ENCODE data around the gene HARBI1.
A peak's percentile ranks its signal among the peaks of the same experiment; 100 is the strongest.

The HARBI1 gene, protein sequence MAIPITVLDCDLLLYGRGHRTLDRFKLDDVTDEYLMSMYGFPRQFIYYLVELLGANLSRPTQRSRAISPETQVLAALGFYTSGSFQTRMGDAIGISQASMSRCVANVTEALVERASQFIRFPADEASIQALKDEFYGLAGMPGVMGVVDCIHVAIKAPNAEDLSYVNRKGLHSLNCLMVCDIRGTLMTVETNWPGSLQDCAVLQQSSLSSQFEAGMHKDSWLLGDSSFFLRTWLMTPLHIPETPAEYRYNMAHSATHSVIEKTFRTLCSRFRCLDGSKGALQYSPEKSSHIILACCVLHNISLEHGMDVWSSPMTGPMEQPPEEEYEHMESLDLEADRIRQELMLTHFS

DNA sequence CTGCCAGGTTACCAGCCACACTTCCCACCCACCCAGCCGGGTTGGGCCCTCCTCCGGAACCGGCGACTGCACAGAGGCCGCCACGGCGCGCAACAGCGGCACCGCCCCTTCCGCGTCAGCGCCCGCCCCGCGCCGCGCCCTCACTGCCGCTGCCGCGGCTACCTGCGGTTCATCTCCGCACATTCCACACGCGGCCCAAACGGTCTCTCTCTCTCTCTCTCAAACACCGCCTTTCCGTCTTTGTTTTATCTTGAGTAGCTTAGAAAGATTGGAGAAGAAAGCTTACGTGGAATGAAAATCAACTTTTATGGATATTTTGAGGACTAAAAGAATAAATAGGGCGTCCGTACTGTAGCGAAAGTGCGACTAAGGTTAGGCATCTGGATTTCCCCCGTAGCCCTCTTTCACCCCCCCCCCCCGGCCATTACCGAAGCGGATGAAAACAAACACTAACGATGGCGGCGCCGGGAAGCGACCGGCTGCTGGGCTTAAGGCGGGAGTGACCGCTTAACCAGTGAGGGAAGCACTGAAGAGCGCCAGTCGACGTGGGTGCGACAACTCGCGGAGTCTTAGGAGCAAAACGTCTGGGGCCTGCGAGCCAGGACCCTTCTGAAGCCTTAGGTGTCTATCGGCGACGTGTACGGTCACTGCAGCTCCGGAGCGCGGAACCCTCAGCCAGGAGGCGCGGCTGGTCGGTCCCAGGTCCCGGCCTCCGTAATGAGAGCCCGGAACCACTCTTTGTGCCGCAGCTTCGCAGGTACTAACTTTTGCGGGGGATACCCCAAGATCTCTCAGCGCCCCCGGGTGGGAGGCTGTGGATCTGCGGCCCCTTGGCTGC lies at the start of gene HARBI1, which contains the start of gene ATG13:
Gene HARBI1 (minus strand): TSS at position 94 of the 838 bp plus-strand sequence. CDS start 990 bp downstream, outside the sequence.
Gene ATG13 (plus strand): TSS at position 420 of the 838 bp plus-strand sequence. CDS start 26,739 bp downstream, outside the sequence.
- peak; percentile 94 for DNase-seq

DNA sequence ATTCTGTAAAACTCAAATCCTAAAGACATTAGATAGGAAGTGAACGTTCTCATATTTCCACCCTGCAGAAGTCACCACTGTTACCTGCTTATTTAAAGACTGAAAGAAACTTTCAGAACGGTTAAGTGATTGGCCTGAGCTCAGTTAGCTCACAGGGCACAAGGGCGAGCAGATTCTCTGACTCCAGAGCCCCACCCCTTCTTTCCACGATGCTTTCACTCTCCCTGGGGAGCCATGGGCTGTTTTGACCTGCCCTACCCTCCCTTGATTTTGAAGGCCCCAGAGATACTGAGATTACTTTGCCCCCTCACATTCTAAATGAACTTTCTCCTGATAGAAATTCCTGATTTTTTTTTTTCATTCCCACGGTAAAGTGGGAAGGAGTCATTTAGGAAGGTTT lies 49.5 kb upstream of the HARBI1 start:
- no peak for DNase-seq

DNA sequence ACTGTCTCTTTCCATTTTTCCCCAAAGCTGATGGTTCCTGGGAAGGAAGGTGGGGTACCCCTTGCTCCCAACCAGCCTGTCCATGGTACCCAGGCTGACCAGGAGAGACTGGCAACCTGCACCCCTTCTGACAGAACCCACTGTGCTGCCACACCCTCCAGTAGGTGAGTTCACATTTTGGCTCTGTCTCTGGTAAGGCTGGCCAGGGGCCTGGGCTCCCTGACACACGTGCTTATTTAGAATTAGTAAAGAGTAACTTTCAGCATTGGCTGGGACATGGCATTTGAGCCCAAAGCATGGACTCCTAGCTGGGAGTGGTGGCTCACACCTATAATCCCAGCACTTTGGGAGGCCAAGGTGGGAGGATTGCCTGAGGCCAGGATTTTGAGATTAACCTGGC lies 48.3 kb upstream of the HARBI1 start:
- DNase-seq, result no peak

DNA sequence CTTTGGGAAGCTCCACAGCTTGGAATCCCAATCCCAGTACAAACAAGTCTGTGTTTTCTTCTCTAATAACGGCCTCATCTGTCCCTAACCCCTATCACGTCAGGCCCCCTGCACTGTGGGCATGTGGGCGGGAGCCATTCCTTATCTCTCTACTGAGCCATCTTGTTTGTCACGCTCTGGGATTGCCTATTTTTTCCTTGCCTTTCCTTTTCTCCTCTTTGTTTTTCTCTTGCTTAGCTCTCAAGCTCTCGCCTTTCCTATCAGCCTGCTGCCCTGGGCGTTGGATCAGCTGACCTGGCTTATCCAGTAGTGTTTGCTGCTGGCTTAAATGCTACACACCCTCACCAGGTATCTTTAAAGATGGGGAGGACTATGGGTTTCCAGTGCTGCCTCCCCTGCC lies 47.6 kb upstream of the HARBI1 start:
- DNase-seq, result no peak

DNA sequence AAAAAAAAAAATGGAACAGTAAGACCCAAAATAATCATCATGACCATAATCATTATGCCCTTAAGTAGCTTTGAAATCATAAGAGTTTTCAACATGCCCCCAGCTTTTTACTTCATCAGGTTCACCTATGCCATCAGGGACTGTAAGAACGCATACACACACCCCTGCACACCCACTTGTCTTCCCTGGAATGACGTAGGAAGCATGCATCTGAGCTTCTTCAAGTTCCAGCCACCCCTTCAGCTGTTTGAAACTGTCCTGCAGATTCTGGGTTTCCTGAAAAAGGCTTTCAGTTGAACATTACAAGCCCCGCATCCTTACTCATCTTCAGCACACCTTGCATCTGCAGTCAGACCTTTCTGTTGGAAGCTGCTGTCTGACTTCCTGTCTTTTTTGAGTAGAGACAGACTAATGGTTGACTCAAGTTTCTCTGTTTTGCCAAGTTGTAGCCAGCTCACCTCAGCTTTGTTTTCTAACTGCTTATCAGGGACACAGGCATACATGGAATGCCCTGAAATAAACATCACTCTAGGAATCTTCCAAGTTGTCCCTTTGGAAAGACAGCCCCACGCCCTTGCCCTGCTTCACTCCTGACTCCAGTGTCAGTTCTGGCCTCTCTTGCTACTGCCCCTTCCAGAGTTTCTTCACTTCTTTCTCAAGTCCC lies 46.4 kb upstream of the HARBI1 start:
- DNase-seq, result no peak

DNA sequence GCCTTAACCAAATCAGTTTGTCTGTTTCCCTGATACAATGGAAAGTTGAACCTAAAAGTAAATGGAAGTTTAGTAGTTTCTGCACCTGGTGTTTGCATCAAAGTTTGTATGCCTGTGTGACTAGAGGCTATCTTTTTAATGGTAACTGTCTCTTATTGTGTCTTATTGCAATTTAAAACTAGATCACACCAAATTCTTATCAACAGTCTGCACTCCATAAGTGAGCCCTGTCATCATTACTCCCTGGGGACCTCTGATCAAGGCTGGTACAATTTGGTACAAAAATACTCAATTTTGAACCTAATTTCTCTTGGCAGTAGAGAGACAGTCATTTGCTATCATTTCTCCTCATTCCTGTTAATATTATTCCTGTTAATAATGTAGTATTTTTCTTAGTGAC lies 45.3 kb upstream of the HARBI1 start:
- DNase-seq, result no peak

DNA sequence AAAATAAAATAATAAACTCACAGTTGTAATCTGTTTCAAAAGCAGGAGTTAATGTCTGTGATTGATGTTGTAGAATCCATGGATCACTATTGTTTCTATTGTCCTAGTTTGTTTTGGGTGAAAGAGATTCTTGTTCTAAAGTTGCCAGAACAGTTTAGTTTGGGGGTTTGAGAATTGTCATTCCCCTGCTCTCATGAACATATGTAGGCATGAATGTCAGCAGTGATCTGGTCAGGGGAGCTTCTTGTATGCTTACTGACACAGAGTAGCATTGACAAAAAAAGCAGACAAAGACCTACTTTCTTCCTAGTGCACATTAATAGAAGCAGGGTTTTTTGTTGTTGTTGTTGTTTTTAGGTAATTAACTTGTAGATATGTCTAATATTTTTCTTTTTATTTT lies 44.8 kb upstream of the HARBI1 start:
- no peak for DNase-seq

DNA sequence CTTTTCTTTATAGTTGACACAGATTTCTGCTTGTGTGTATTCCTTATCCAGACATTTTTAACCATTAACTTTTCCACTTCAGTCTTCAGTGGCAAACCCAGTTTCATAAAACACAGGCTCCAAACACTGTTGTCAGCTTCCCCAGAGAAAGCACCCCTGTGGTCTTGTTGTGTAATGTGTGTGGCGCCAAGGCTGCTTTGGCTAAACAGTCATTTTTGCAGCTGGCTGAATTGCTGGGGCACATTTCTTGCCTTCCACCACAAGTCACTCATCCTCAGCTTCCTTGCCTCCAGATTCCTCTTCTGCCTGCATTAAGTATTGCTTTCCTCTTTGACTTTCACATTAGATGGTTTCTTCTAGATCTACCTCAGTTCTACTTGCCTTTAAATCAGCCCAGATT lies 42.9 kb upstream of the HARBI1 start:
- DNase-seq, result no peak

DNA sequence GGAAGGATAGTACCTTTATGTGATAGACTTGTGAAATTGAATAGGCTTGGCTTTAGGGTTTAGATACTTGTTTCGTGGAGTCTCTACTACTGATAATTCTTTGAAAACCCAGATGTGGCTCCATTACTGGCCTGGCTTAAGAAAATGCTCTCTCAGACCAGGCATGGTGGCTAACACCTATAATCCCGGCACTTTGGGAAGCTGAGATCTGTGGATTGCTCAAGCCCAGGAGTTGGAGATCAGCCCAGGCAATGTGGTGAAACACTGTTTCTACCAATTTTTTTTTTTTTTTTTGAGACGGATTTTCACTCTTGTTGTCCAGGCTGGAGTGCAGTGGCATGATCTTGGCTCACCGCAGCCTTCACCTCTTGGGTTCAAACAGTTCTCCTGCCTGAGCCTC lies 41.2 kb upstream of the HARBI1 start:
- DNase-seq, result no peak

DNA sequence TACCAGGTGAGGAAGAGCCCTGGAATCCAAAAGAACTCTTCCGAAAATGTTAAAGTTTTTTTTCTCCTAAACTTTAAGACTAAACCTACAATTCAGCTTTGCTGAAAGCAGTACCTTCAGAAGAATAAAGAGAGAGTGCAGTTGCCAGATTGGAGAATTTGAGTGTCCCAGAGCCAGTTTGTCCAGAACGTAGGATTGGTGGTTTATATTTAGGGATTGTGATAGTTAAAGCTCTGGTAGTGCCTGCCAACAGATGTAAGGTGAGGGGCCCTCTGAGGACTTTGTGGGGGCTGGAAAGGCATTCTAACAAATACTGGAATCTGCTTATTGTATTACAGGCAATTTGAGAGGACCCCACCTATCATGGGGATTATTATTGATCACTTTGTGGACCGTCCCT lies 40.2 kb upstream of the HARBI1 start:
- DNase-seq, result no peak

DNA sequence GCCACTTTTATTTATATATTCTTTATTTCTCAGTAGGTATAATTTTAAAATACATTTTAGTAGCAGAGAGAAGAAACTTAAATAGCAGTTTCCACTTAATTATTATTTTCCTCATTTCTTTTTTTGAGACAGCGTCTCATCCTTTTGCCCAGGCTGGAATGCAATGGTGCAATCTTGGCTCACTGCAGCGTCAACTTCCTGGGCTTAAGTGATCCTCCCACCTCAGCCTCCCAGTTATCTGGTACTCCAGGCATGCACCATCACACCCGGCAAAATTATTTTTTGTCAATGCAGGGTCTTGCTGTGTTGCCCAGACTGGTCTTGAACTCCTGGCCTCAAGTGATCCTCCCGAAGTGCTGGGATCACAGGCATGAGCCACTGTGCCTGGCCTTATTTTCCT lies 38.6 kb upstream of the HARBI1 start:
- DNase-seq, result no peak

DNA sequence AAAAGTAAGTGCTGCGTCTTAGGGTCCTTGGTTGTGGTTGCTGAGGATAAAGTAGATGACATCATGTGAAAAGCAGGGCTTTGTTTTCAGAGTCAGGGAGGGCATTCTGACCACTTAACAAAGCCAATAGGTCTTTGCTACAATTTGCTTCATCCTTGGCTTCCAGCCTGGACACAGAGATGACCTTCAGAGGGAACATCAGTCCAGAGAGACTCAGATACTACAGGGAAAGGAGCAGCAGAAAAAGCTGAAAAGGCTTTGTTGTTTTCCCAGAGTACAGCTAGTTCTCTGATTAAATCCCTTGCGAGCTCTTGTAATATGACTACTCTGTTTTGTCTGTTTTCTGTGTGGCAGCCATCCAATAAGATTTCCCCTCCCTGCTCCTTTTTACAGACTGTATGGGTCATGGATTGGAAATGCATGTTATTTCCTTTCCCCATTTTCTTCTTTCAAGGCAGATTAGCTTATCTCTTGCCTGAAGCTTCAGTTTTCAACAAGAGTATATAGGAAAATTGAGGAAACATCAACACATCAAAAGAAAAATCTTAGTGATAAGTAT lies 32.2 kb upstream of the HARBI1 start:
- no peak for DNase-seq

DNA sequence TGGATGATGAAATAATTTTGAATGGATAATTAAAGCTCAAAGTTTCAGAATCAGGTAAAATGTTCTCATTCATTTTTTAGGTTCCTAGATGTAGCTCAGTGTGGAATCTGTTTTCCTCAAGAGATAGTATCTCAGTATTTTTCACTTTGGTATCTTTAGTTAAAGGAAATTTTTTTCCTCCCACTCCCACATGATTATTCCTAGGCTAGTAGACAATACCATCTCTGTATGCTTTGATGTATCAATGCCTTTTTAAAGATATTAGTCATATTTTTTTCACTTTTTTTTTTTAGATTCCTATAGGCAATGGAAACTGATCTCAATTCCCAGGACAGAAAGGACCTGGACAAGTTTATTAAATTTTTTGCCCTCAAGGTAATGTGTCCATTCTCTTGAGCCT lies 27.0 kb upstream of the HARBI1 start:
- DNase-seq, result no peak

DNA sequence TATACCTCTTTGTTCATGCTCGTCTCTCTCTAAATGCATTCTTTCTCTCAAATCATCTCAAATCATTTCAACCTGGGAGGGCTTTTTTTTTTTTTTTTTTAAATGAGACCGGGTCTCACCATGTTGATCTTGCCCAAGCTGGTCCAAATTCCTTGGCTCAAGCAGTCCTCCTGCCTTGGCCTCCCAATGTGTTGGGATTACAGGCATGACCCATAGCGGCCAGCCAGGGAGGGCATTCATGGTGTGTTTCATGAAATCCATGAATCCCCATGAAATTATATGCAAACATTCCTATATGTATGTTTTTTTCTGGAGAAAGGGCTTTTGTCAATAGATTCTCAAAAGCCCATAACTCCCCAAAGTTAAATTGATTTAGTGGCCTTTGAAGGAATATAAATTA lies 26.5 kb upstream of the HARBI1 start:
- no peak for DNase-seq

DNA sequence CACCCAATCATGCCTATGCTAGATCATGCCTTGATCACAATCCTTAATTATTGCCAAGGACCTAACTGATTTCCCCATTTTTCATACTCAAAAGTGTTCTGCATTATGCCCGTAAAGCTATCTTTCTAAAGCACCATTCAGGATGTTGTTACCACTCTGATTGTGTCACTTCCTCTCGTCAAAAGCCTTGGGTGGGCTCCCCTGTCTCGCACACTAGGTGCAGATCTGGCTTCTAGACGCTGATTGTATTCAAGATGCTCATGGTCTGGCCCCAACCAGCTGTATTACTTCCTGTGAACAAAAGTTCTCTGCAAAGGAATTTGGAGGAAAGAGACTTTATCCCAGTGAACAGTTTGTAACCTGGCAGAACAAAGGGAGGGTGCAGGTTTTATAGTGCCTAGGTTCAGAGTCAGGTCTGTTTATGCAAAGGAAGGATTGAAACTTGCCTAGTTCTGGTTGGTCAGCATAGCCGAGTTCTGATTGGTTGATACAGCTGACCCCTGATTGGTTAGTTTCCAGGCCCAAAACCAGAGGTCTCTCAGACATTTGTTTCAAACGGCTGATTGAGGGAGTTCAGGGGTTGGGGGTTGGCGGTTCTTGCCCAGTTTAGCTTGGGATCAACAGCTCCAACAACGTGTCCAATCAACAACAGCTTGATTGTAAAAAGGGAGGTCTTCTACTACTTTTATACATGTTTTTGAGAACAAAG lies 25.8 kb upstream of the HARBI1 start:
- no peak for DNase-seq

DNA sequence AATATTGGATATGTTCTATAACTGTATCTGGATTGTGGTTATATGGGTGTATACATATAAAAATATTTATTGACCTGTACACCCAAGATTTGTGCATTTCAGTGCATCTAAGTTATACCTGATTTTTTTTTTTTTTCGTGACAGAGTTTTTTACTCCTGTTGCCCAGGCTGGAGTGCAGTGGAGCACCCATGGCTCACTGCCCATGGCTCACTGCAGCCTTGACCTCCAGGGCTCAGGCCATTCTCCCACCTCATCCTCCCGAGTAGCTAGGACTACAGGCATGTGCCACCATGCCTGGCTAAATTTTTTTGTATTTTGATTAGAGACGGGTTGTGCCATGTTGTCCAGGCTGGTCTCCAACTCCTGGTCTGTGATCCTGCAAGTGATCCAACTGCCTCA lies 24.6 kb upstream of the HARBI1 start:
- DNase-seq, result no peak

DNA sequence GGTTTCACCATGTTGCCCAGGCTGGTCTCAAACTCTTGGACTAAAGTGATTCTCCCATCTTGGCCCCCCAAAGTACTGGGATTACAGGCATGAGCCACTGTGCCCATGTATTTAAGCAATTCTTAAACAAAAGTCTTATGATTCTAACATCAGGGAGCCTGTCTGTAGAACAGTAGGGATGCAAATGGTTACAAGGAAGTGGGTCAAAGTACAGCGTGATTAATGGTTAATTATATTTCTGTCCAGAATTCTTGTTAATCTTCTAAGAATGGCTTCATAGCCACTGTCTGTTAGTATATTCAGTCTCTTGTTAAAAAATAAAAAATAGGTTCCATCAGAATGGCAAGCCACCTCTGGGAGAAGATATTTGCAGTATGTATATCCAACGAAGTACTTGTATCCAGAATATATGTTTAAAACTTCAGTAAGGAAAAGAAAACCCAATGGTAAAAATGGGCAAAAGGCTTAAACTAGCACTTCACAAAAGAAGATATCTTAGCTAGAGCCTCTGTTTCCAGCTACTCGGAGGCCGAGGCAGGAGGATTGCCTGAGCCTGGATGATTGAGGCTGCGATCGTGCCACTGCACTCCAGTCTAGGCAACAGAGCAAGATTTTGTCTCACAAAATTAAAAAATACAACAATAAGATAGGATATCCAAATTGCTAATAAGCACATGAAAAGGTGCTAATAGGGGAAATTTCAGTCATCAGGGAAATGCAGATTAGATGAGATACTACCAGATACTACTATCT lies 23.2 kb upstream of the HARBI1 start:
- no peak for DNase-seq

DNA sequence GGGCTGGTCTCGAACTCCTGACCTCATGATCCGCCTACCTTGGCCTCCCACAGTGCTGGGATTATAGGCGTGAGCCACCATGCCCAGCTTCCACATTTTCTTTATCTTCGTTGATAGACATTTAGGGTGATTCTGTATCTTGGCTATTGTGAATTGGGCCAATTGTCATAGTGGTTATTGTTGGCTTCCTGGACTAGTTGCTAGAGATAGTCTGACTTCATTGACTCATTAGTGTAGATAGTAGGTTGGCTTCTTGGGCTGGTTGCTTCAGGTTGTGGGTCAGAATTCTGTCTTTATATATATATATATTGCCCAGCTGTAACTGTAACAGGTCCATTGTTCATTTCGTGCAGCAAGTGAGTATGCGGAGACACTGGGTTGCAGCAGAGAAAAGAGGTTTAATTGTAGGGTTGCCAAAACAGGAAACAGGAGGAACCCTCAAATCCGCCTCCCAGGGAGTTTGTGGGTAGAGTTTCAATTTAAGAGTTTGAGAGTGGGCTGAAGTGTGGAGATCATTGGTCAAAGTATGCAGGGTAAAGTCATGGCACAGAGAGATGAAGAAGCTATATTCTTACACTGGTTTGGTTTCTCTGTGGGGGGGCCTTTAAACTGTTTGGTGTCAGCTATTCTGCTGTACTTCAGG lies 22.3 kb upstream of the HARBI1 start:
- DNase-seq, result no peak

DNA sequence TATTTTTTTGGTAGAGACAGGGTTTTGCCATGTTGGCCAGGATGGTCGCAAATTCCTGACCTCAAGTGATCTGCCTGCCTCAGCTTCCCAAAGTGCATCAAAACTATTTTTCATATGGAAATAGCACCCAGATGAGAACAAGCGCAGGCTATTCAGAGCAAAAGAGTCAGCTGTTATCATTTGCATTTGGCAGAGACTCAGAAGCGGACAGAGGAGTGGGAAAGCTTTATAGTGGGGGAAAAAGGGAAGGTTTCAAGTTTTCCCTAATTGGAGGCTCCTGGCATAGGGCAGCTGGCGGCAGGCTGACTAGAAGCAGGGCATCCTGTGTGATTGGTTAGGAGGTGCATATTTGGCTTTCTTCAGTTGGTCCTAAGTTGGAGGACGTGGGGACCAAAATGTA lies 20.5 kb upstream of the HARBI1 start:
- DNase-seq, result no peak

DNA sequence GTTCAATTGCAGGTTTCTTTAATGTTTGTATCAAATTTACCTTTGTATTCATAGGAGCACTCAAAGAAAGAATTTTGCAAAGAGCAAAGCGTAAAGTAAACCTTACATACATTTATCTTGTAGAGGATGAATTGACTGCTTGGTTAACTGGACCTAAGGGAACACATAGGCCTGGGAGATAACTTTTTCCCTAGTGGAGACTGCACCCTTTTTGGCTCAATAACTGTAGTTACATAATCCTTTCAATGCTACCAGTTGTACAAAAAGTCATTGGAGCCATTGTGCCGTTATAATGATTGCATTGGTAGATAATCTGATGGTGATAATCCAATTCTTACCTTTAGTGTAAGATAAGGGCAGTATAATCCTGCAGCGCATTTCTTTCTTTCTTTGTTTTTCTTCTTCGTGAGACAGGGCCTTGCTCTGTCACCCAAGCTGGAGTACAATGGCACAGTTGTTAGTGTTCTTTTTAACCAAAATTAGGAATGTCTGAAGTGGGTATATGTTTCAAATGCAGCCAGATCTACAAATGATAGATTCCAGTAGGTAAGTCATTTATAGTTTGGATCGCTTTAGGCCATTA lies 18.6 kb upstream of the HARBI1 start:
- no peak for DNase-seq
